ENCODE data around the gene QSOX2.

DNA sequence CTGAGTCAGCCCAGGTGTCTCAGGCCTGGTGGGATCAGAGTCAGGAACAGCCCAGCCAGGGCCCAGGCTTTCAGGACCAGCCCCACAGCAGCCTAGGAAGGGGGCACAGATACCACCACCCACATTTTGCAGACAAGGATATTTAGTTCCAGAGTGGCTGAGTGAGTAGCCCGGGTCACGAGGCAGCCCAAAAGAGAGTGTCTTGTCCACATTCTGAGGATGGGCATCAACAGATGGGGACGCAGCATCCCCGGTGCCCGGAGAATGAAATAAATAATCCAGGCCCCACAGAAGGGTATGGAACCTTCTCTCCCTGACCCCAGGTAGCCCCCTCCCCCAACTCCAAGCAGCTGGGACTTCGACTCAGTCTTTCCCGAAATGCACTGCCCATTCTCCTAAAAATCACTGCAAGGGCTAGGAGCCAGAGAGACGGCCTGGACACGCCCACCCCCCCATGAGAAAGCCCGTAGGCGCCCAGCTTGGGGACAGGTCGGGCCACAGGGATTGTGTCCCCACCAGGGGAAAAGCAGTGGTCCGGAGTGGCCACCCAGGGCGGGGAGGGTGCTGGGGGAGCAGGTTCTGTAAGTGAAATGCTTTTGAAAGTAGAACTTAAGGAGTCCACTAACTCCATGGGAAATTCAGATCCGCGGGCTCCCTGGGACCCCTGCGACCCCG lies 47.5 kb downstream of the QSOX2 start:
- TF ChIP-seq, protein P1, sequence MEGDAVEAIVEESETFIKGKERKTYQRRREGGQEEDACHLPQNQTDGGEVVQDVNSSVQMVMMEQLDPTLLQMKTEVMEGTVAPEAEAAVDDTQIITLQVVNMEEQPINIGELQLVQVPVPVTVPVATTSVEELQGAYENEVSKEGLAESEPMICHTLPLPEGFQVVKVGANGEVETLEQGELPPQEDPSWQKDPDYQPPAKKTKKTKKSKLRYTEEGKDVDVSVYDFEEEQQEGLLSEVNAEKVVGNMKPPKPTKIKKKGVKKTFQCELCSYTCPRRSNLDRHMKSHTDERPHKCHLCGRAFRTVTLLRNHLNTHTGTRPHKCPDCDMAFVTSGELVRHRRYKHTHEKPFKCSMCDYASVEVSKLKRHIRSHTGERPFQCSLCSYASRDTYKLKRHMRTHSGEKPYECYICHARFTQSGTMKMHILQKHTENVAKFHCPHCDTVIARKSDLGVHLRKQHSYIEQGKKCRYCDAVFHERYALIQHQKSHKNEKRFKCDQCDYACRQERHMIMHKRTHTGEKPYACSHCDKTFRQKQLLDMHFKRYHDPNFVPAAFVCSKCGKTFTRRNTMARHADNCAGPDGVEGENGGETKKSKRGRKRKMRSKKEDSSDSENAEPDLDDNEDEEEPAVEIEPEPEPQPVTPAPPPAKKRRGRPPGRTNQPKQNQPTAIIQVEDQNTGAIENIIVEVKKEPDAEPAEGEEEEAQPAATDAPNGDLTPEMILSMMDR (IDR thresholded peaks at IDR 0.05) = no peak
- TF ChIP-seq POLR2A (IDR thresholded peaks at IDR 0.05) (no peak), POLR2AphosphoS5 (IDR thresholded peaks at IDR 0.05) (no peak)

All from stomach (tissue), 4 donors.